HG03378 (cell line): Measurements from ENCODE around the gene EDC3.
"Not testable (repeated sequence)": the region's sequence is repeated elsewhere in the genome, so short reads cannot be mapped to it uniquely, and the experiment has no call there.

Experiments
- ATAC-seq: cut with Tn5 transposase; IDR thresholded peaks from one replicate; pipeline ENCODE4 v1.9.1; 2021; ENCODE audit warnings: mild to moderate bottlenecking, moderate library complexity; ENCODE audit not compliant: unreplicated experiment

EDC3 gene

DNA sequence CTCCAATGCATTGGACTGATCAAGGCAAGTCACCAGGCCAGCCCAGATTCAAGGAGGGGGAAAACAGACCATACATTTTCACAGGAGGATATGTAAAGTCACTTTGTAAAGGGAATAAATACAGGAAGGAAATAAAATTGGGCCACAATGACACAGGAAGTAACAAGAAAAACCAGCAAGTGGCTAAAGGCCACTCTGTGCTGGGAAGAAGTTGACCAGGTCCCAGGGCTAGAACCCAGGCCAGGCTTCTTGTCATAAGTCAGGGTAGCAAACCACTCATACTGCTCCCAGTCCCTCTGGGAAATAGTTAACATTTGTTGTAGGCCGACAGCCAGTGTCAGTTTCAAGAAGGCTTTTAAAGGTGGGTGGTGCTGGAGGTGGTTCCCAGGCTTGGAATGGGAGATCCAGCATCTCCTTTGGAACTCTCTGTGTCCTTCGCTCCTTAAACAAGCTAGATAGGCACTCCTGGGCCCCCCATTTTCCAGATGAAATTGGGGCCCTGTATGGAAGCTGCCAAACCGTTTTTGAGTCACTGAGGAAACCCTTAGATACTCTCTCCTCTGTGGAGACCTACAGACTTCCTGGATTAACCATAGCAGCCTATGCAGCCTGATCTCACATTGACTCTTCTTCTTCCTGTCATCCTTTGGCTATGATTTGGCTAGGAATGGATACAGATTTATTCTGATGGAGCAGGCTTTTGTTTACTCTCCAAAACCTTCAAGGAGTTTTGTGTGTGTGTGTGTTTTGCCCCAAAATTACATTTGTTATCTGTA is 14.7 kb upstream of the EDC3 start:
- ATAC-seq, result no peak

DNA sequence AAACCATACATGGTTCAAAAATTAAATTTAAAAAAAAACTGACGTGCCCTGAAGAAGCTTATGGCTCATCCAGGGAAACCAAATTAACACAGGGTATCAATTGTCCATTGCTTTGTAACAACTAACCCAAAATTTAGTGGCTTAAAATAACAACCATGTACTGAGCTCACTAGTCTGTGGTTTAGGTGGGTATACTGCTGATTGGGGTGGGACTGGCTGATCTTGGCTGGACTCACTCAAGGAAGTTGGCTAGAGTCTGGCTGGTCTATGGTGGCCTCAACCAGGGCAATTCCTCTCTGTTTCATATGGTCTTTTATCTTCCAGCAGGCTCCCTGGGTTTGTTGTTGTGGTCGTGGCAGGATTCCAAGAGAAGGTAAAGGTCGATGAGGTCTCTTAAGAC is 14.1 kb upstream of the EDC3 start:
- no peak for ATAC-seq

DNA sequence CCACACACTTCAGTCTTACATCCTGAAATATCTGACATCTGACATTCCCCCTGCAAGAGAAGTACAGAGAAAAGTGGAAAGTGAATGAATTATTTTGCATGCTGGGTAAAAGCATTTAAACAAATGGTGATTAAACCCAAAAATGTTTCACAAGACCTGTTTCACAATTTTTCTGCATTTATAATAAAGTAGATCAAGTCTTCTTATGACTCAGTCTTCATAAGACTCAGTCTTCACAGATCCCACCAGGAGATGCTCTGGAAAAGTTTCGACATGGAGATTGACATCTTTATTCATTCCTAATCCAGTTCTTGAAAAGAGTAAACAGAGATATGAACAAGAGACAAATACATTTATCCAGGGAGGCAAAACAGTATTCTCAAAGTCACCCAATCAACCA is 13.2 kb upstream of the EDC3 start:
- no peak for ATAC-seq

DNA sequence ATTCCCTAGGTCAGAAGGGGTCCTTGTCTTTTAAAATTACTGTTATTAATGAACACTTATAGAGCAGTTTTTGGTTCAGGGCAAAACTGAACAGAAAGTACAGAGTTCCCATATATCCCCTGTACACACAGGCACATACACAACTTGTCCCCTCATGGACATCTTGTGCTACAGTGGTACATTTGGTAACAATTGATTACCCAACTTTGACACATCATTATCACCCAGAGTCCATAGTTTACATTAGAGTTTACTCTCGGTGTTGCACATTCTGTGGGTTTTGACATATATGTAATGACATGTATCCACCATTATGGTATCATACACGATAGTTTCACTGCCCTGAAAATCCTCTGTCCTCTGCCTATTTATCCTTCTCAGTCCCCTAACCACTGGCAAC is 984 bp upstream of the EDC3 start:
- no peak for ATAC-seq

DNA sequence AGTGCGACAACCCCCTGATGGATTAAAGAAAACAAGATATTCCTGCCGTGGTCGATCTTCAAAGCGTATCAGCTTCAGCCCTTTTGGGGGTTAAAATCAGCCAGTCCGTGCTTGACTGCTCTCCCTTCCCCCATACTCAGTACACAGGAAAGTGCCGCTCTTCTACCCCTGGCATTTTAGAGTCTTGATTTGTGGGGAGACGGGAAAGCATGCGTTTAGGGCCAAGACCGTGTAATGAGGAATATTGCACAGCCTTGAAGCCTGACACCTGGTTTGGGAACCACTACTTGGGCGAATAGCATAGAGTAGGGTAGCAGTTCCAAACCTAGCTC is 540 bp upstream of the EDC3 start:
- ATAC-seq, result no peak

DNA sequence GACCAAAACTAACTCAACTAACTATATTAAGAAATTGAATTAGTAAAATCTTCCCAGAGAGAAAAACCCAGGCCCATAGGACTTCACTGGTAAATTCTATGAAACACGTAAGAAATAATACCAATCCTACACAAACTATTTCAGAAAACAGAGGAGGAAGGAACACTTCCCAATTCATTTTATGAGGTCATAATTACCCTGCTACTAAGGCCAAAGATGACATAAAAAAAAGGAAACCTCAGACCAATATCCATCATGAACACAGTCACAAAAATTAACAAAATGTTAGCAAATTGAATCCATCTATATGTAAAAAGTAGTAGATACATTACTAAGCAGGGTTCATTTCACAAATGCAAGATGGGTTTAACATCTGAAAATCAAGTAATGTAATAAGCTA is 3.5 kb downstream of the EDC3 start:
- no peak for ATAC-seq

DNA sequence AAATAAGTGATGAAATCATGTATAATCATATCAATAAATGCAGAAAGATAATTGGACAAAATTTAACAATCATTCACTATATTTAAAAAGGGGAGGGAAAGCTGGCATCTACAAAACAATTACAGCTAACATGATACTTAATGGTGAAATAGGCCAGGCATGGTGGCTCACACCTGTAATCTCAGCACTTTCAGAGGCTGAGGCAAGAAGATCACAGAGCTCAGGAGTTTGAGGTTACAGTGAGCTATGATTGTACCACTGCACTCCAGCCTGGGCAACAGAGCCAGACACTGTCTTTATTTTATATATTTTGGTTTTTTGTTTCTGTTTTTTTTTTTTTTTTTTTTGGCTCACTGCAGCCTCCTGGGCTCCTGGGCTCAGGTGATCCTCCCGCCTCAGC is 12.1 kb downstream of the EDC3 start:
- no peak for ATAC-seq

DNA sequence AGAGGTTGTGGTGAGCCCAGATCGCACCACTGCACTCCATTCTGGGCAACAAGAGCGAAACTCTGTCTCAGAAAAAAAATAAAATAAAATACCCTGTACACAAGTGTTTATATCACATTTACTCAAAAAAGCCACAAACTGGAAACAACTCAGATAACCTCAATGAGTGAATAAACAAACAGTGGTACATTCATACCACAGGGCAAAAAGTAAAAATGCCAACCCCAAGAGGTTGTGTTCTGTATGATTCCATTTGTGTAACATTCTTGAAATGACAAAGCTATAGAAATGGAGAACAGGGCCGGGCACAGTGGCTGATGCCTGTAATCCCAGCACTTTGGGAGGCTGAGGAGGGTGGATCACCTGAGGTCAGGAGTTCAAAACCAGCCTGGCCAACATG is 12.9 kb downstream of the EDC3 start:
- no peak for ATAC-seq

DNA sequence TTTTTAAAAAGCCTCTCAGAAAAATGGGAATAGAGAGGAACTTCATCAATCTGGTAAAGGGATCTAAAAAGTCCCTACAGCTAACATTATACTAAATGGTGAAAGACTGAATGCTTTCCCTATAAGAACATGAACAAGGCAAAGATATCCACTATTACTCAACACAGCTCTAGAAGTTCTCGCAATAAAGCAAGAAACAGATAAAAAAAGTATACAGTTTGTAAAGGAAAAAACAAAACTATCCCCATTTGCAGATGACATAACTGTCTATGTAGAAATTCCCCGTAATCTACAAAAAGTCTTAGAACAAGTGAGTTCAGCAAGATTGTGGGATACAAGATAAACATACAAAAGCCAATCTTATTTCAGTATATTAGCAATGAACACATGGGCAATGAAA is 15.4 kb downstream of the EDC3 start:
- no peak for ATAC-seq

DNA sequence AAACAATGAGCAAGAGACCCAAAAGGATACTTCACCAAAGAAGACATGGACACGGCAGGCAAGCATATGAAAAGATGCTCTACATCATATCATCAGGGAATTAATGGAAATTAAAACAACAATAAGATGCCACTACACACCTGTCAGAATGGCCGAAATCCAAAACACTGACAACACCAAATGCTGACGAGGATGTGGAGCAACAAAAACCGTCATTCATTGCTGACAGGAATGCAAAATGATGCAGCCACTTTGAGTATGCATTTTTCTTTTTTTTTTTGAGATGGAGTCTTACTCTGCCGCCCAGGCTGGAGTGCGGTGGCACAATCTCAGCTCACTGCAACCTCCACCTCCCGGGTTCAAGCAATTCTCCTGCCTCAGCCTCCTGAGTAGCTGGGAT is 19.0 kb downstream of the EDC3 start:
- no peak for ATAC-seq

DNA sequence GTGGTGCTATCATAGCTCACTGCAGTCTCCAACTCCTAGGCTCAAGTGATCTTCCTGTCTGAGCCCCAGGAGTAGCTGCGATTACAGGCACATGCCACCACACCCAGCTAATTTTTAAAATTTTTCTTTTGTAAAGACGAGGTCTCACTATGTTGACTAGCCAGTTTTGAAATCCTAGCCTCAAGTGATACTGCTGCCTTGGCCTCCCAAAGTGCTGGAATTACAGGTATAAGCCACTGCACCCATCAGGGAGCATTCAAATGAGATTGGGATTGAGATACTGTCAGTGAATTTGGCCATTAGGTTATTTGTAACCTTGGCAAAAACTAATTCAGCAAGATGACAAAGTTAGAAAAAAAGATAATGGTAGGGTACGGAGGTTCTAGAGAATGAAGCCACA is 21.7 kb downstream of the EDC3 start:
- no peak for ATAC-seq

DNA sequence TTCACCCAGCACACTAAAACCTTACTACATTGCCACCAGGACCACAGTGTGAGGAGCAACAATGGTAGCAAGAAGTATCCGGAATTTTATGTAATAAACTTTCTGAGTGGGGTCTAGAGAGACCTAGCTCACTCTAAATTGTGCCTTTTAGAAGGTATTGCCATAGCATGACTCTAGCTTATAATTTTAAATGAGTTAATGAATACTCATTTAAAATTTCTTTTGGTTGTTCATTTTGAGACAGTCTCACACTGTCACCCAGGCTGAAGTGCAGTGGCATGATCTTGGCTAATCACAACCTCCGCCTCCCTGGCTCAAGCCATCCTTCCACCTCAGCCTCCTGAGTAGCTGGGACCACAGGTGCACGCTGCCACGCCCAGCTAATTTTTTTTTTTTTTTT is 26.2 kb downstream of the EDC3 start:
- ATAC-seq, result no peak

DNA sequence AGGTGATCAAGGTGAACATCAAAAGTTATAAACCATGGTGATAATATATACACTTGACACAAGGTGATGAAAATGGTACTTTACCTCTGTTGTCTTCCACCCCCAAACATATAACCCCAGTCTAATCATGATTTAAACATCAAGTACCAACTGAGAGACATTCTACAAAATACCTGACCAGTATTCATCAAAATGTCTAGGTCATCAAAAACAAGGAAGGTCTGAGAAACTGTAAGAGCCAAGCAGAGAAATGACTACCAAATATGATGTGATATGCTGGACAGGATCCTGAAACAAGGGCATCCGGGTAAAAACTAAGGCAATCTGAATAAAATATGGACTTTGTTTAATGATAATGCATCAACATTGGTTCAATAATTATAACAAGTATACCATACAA is 27.8 kb downstream of the EDC3 start:
- ATAC-seq, result no peak

DNA sequence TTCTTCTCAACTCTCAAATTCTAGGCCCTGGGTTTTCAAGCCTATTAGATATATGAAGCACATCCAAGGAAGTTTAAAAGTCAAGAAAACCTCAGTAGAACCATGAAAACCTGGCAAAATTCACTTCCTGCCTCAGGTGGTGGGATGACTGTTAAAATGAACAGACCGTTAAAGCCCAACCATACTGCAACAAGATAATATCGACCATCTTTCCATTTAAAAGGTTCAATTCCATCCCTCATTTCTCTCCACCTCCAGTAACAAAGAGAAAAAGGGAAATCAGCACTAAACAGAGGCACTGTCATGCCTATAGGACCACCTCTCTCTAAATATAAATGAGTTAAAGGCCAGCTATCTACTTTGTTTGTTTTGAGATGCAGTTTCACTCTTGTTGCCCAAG is 31.2 kb downstream of the EDC3 start:
- no peak for ATAC-seq

DNA sequence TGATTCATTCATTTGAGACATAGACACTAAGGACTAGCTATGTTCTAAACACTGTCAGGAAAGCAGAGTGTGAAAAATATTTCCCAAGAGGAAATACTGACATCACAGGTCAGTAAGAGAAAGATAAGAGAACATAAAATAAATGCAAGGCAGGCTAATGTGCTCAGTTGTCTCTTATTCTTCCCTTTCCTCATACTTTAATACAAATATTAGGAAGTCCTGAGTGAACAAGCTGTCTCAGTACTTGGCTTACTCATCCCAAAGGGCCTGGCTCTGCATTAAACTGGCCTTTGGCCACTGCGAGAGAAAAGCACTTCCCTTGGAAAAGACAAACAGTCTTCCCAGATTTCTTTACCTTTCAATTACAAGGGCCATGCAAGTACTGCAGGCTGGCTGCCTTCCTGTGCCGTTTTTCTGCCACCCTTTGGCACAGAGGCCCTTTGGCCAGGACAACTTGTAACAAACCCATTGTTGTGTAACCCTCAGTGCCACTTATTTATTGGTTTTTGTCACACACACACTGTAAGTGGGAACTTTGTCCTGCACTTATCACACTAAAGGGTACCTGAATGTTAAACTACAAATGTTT is 31.7 kb downstream of the EDC3 start:
- ATAC-seq, result no peak

DNA sequence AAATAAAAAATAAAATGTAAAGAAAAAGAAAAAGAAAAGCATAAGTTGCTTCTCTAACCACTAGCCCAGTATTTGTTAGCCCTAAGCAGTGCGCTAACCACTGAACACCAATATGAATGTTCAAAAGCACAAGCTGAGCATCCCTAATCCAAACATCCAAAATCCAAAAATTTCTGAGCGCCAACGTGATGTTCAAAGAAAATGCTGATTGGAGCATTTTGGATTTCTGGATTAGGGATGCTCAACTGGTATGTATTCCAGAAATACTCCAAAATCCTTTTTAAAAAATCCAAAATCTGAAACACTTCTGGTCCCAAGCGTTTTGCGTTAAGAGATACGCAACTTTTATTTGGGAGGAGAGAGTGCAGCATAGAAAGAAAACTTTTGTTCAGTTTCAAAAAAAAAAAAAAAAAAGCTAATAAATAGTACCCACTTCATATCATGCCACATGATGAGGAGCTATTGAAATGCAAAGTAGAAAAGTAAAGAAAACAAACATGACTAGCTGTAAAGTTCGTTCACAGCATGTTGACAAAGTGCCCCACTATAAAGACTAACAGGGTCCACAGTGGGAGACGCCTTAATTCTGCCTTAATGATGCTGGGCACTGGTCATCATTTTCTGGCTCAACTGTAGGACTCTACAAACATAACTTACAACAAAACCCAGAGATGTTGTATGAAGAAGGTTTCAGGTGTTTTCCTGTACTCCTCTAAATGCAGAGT is 32.4 kb downstream of the EDC3 start:
- no peak for ATAC-seq

DNA sequence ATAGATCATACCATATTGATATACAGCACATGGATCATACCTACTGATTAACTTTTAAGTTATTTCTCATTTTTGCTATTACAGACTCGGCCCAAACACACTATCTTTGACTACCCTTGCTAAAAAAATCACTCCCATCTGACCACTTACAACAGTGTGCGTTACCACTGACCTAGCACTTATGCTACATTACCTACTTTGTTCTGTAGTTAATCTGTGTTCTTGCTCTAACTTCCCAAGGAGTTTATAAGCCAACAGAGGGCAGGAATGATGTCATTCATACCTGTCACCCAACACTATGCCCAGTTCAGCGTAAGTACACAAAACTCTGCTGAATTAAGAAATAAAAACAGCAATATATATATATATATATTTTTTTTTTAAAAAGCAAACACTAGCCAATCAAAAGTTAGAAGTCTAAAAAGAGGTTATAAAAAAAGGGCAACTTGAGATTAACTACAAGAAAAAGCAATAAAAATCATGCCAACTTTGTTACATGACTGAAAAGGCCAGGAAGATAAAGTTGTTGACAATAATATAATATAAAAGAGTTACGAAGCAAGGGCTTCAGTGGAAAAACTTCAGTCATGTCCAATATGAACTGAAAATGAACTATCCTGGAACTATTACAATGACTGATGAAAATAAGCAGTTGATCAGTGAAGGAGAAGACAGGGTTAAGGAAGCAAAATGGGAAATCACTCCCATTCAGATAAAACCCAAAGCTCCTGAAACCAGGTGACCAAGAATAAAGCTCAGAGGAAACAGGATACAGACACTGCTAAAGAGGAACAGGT is 33.6 kb downstream of the EDC3 start:
- ATAC-seq, result no peak

DNA sequence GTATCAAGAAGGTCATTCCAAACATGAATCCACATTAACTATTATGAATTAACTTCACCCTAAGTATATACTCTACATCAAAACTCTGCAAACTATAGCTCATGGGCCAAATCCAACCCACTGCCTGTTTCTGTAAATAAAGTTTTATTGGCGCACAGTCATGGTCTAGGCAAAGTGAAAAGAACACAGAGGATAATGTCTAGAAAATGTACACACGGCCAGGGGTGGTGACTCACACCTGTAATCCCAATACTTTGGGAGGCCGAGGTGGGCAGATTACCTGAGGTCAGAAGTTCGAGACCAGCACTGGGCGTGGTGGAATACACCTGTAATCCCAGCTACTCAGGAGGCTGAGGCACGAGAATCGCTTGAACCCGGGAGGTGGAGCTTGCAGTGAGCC is 34.5 kb downstream of the EDC3 start:
- not testable (repeated sequence) for ATAC-seq

DNA sequence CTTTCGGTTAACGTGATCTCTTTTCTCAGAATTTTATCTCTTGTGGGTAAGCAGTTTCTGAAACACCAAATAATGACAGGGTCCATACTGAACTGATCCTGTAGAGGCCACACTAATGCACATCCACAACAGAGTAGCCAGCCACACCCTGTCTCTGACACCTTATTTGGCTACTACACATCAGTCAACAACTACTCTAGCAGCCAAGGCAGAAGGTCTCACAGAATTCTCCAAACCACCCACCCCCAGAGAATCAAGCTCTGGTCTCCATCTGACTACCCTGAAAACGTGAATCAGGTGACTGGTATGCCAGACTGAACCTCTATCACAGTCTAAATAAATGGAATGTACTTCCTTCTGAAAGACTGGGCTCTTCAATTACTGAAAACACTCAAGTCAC is 38.0 kb downstream of the EDC3 start:
- ATAC-seq, result no peak

DNA sequence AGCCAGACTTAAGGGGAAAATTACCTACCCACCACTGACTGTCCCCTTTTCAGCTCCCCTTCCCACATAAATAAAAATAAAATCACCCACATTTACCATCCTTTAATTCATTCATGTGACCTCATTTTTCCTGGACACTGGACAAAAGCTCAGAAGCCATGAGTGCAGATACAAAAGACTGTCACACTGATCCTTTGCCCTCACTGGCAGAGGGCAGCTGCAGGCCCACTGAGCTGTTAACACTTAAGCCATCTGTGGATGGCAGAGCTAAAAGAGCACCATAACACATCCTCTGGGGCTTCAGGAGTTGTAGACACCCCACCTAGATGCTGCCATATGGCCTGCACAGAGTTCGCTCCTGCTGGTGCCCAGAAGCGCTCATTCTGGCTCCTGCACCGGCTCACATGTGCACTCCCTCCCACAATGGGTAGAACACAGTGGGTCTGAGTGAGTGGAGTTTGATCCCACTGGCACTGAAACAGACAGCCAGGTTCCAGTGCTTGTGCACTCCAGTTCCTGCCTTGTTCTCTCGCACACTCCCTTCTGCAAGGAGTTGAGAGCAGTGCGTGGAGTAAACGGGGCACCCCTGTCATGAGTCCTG is 38.8 kb downstream of the EDC3 start:
- ATAC-seq, result no peak

DNA sequence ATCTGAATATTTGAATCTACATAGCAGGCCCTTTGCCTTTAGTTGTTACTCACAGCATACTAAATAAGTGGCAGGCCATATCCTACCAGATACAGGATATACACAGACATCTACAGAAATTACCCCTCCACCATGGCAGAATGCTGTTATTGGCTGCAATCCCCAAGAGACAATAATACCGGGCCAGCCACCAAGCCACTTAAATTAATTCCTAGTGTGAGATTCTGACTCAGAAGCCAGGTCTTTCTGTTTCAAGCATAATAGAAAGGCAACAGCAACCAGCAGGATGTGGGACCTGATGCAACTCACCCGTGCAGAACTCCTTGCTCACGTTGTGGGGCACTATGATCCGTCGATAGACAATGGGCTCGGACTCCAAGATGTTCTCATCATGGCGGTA is 40.4 kb downstream of the EDC3 start:
- ATAC-seq, result no peak
